Mesenchymal stem cell (in vitro differentiated cells and primary cell): ENCODE data around the gene GTF2H4.
"Not testable (repeated sequence)": the region's sequence is repeated elsewhere in the genome, so short reads cannot be mapped to it uniquely, and the experiment has no call there.

Experiments
- DNase-seq: peaks from one replicate; pipeline ENCODE4 v3.0.0-alpha.2; 2013
- H2AFZ ChIP-seq: one replicate; pipeline ENCODE4 v1.6.1; 2013; ENCODE audit warnings: low read depth, mild to moderate bottlenecking, control low read depth, inconsistent platforms, low read length, moderate library complexity
- H2AK5ac ChIP-seq: 2 replicates; pipeline ENCODE4 v1.6.1; 2013; ENCODE audit warnings: low read length, moderate library complexity, mild to moderate bottlenecking, inconsistent platforms; ENCODE audit not compliant: severe bottlenecking
- H2BK120ac ChIP-seq: one replicate; pipeline ENCODE4 v1.6.1; 2013; ENCODE audit warnings: low read depth, mild to moderate bottlenecking, inconsistent platforms, low read length, moderate library complexity
- H2BK12ac ChIP-seq, 2 experiments: one replicate each; pipeline ENCODE4 v1.6.1; 2013; ENCODE audit warnings: inconsistent platforms in 2 of 2, low read length in 2 of 2, mild to moderate bottlenecking in 2 of 2, moderate library complexity in 2 of 2, control low read depth in 1 of 2
- H2BK15ac ChIP-seq: one replicate; pipeline ENCODE4 v1.6.1; 2013; ENCODE audit warnings: mild to moderate bottlenecking, low read depth, inconsistent platforms; ENCODE audit not compliant: poor library complexity, severe bottlenecking
- H2BK5ac ChIP-seq: 2 replicates; pipeline ENCODE4 v1.6.1; 2013; ENCODE audit warnings: low read depth, mild to moderate bottlenecking, low read length, control low read depth, inconsistent platforms; ENCODE audit not compliant: poor library complexity, severe bottlenecking
- H3K14ac ChIP-seq, 2 experiments: one replicate each; pipeline ENCODE4 v1.6.1; 2013; ENCODE audit warnings: inconsistent platforms in 2 of 2, low read length in 2 of 2, control low read depth in 1 of 2, mild to moderate bottlenecking in 1 of 2, moderate library complexity in 1 of 2
- H3K18ac ChIP-seq, 2 experiments: one replicate each; pipeline ENCODE4 v1.6.1; 2013; ENCODE audit warnings: inconsistent platforms in 2 of 2, low read length in 2 of 2, control low read depth in 1 of 2, low read depth in 1 of 2, mild to moderate bottlenecking in 1 of 2
- H3K23ac ChIP-seq, 2 experiments: one replicate each; pipeline ENCODE4 v1.6.1; 2013; ENCODE audit warnings: inconsistent platforms in 2 of 2, low read length in 2 of 2, mild to moderate bottlenecking in 2 of 2, moderate library complexity in 2 of 2, control low read depth in 1 of 2
- H3K27ac ChIP-seq: 2 replicates; pipeline ENCODE4 v1.5.1; 2013; ENCODE audit warnings: mild to moderate bottlenecking, moderate library complexity, low read length, control low read depth, inconsistent platforms; ENCODE audit not compliant: poor library complexity, severe bottlenecking
- H3K27me3 ChIP-seq, 2 experiments: 2 replicates each; pipeline versions ENCODE4 v1.6.1 to v1.7.0; 2013; ENCODE audit warnings: low read length in 2 of 2, mild to moderate bottlenecking in 2 of 2, moderate library complexity in 2 of 2, control low read depth in 1 of 2, inconsistent platforms in 1 of 2; ENCODE audit not compliant: control insufficient read depth in 1 of 2, insufficient read depth in 1 of 2
- H3K36me3 ChIP-seq, 2 experiments: 2 replicates each; pipeline versions ENCODE4 v1.6.1 to v1.7.0; 2013; ENCODE audit warnings: low read length in 2 of 2, control low read depth in 1 of 2, inconsistent platforms in 1 of 2, low read depth in 1 of 2, mild to moderate bottlenecking in 1 of 2; ENCODE audit not compliant: insufficient read depth in 2 of 2, control insufficient read depth in 1 of 2
- H3K4ac ChIP-seq, 2 experiments: one replicate each; pipeline ENCODE4 v1.6.1; 2013; ENCODE audit warnings: inconsistent platforms in 2 of 2, low read length in 2 of 2, mild to moderate bottlenecking in 2 of 2, moderate library complexity in 2 of 2, control low read depth in 1 of 2, low read depth in 1 of 2
- H3K4me1 ChIP-seq: 2 replicates; pipeline ENCODE4 v1.6.1; 2013; ENCODE audit warnings: low read depth, low read length, control low read depth; ENCODE audit not compliant: control insufficient read depth, insufficient read depth
- H3K4me2 ChIP-seq: 2 replicates; pipeline ENCODE4 v1.6.1; 2013; ENCODE audit warnings: low read length, mild to moderate bottlenecking, inconsistent platforms; ENCODE audit not compliant: poor library complexity, severe bottlenecking
- H3K4me3 ChIP-seq, 2 experiments: 2 replicates each; pipeline versions ENCODE4 v1.5.1 to v1.7.0; 2013; ENCODE audit warnings: low read length in 2 of 2, mild to moderate bottlenecking in 2 of 2, control low read depth in 1 of 2, low read depth in 1 of 2; ENCODE audit not compliant: insufficient read depth in 1 of 2
- H3K79me1 ChIP-seq: replicated peaks from 2 replicates; pipeline ENCODE4 v1.6.1; 2013; ENCODE audit warnings: mild to moderate bottlenecking, control low read depth, low read length, inconsistent platforms; ENCODE audit not compliant: poor library complexity, severe bottlenecking
- H3K9ac ChIP-seq: 2 replicates; pipeline ENCODE4 v1.7.0; 2013; ENCODE audit warnings: mild to moderate bottlenecking, low read length, moderate library complexity
- H3K9me3 ChIP-seq: 2 replicates; pipeline ENCODE4 v1.7.0; 2013; ENCODE audit warnings: mild to moderate bottlenecking, low read length; ENCODE audit not compliant: control insufficient read depth
- H4K8ac ChIP-seq: one replicate; pipeline ENCODE4 v1.6.1; 2013; ENCODE audit warnings: inconsistent platforms, mild to moderate bottlenecking, low read length, moderate library complexity
- H4K91ac ChIP-seq: one replicate; pipeline ENCODE4 v1.6.1; 2013; ENCODE audit warnings: mild to moderate bottlenecking, low read length, inconsistent platforms
- WGBS: methylation state at CpG from one replicate; pipeline ENCODE4 v1.1.7; 2013; ENCODE audit warnings: mixed read lengths; 5-methylcytosine and 5-hydroxymethylcytosine counted together

Gene GTF2H4

GRCh38 chr6:30862156-30862875 lies 45.7 kb upstream of the GTF2H4 start:
- Histone ChIP-seq H2BK120ac (no peak overlapping the region), H3K4me1 (peaks cover 11% of the 10 kb centered on the region), H4K8ac (peak overlapping the region; percentile 19), H3K27ac (no peak overlapping the region), H2AK5ac (no peak overlapping the region), H3K36me3 (no peaks in the 10 kb centered on the region), H3K4me3 (no peak overlapping the region), H3K27me3 (peaks cover 0 to 44% of the 10 kb centered on the region in 2 experiments), H3K14ac (no peak overlapping the region), H3K4ac (peak overlapping the region in 1 of 2 experiments; percentile 18), H2BK12ac (no peak overlapping the region), H3K18ac (peak overlapping the region in 1 of 2 experiments; percentile 1), H3K23ac (no peak overlapping the region), H3K4me2 (no peak overlapping the region), H2BK5ac (no peak overlapping the region), H2BK15ac (no peak overlapping the region), H2AFZ (no peak overlapping the region), H3K9ac (no peak overlapping the region), H3K9me3 (no peaks in the 10 kb centered on the region), H3K79me1 (no peaks in the 10 kb centered on the region), H4K91ac (peak overlapping the region; percentile 20)
- WGBS, result 61% methylated on average over 10 of the region's 10 CpGs
- peak; percentile 47 for DNase-seq

- Histone ChIP-seq H2BK12ac (no peak overlapping the region), H3K23ac (no peak overlapping the region), H2AFZ (no peak overlapping the region), H3K4me2 (no peak overlapping the region), H3K79me1 (no peaks in the 10 kb centered on the region), H3K36me3 (no peaks in the 10 kb centered on the region), H3K9me3 (peaks cover 5% of the 10 kb centered on the region), H2BK15ac (no peak overlapping the region), H3K4me1 (peaks cover 6% of the 10 kb centered on the region), H3K9ac (no peak overlapping the region), H2BK120ac (no peak overlapping the region), H3K27me3 (peaks cover 0 to 34% of the 10 kb centered on the region in 2 experiments), H3K14ac (no peak overlapping the region), H3K4me3 (no peak overlapping the region), H4K91ac (no peak overlapping the region), H3K27ac (no peak overlapping the region), H2AK5ac (no peak overlapping the region), H2BK5ac (no peak overlapping the region), H3K18ac (no peak overlapping the region), H4K8ac (no peak overlapping the region), H3K4ac (no peak overlapping the region)
- WGBS, result 92% methylated on average over 4 of the region's 4 CpGs
- no peak for DNase-seq
Measured at GRCh38 chr6:30864325-30864724, 43.7 kb upstream of the GTF2H4 start.

GRCh38 chr6:30869241-30869749 lies 38.7 kb upstream of the GTF2H4 start:
- WGBS, result 76% methylated on average over 12 of the region's 12 CpGs
- not testable (repeated sequence) for H2BK15ac ChIP-seq, H2BK12ac ChIP-seq, H3K4me1 ChIP-seq, H4K8ac ChIP-seq, H3K18ac ChIP-seq, H3K79me1 ChIP-seq, H3K27ac ChIP-seq, H3K4me3 ChIP-seq, H3K4ac ChIP-seq, H3K4me2 ChIP-seq, H2AK5ac ChIP-seq, H2AFZ ChIP-seq, H3K14ac ChIP-seq, H3K36me3 ChIP-seq, H4K91ac ChIP-seq, H3K9ac ChIP-seq, H2BK5ac ChIP-seq, H2BK120ac ChIP-seq, H3K23ac ChIP-seq, DNase-seq
- H3K27me3 ChIP-seq, result peaks cover 0 to 15% of the 10 kb centered on the region in 2 experiments
- H3K9me3 ChIP-seq, result peaks cover 30% of the 10 kb centered on the region

DNA sequence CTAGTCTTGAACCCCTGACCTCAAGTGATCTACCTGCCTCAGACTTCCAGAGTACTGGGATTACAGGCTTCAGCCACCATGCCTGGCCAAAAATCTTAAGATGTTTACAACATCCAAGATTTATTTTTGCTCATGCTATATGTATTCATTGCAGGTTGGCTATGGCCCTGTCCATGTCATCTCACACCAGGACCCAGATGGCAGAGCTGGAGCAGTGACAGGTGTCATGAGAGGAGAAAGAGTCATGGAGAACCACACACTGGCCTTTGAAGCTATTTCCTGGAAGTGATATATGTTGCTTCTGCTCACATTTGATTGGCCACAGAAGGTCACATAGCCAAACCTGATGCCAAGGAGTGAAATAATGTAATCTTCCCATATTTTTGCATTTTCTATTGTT lies 37.5 kb upstream of the GTF2H4 start:
- no peak overlapping the region for H3K4me2 ChIP-seq
- no peak overlapping the region for H3K27ac ChIP-seq
- H4K91ac ChIP-seq, result no peak overlapping the region
- H2BK5ac ChIP-seq, result no peak overlapping the region
- DNase-seq, result no peak
- H3K4ac ChIP-seq, result no peak overlapping the region
- no peak overlapping the region for H3K18ac ChIP-seq
- H3K14ac ChIP-seq, result no peak overlapping the region
- H3K9ac ChIP-seq, result no peak overlapping the region
- H4K8ac ChIP-seq, result no peak overlapping the region
- H3K36me3 ChIP-seq, result no peaks in the 10 kb centered on the region
- H2BK12ac ChIP-seq, result no peak overlapping the region
- no peak overlapping the region for H2BK15ac ChIP-seq
- H3K27me3 ChIP-seq, result peaks cover 0 to 4% of the 10 kb centered on the region in 2 experiments
- H3K4me1 ChIP-seq, result no peaks in the 10 kb centered on the region
- H3K23ac ChIP-seq, result no peak overlapping the region
- peaks cover 30% of the 10 kb centered on the region for H3K9me3 ChIP-seq
- H3K79me1 ChIP-seq, result no peaks in the 10 kb centered on the region
- no peak overlapping the region for H3K4me3 ChIP-seq
- no peak overlapping the region for H2AFZ ChIP-seq
- H2AK5ac ChIP-seq, result no peak overlapping the region
- no peak overlapping the region for H2BK120ac ChIP-seq
